GM23338 (cell line): Measurements from ENCODE around the gene PRAF2. TPM values are rescaled to one million over a fixed set of nuclear protein-coding genes. Genes with fewer than 3 reads are reported as not detected.

ENCODE experiments used
- ATAC-seq: fragments of 200-7000 bp; cut with Tn5 transposase; 3 replicates; pipeline ENCODE4 v1.9.1; 2020
- DNase-seq: peaks from one replicate; pipeline ENCODE4 v3.0.0-alpha.2; 2015; ENCODE audit warnings: low spot score
- H2AFZ ChIP-seq: fragments of 200-600 bp; sonication (generic); 2 replicates; pipeline ENCODE4 v1.8.0; 2016; ENCODE audit warnings: antibody characterized with exemption, mild to moderate bottlenecking, moderate library complexity
- H3F3A ChIP-seq: fragments of 200-600 bp; sonication (generic); replicated peaks from 2 replicates; pipeline ENCODE4 v1.8.0; 2017; ENCODE audit warnings: antibody characterized with exemption, mixed run types, low read depth
- H3K27ac ChIP-seq: fragments of 200-600 bp; sonication (generic); 2 replicates; pipeline ENCODE4 v1.6.1; 2016; ENCODE audit warnings: low read depth
- H3K27me3 ChIP-seq: fragments of 200-600 bp; sonication (generic); 2 replicates; pipeline ENCODE4 v1.8.0; 2016; ENCODE audit warnings: mild to moderate bottlenecking, mixed run types, moderate library complexity; ENCODE audit not compliant: insufficient read depth
- H3K36me3 ChIP-seq: fragments of 200-600 bp; sonication (generic); 2 replicates; pipeline ENCODE4 v1.8.0; 2016; ENCODE audit warnings: mild to moderate bottlenecking; ENCODE audit not compliant: insufficient read depth
- H3K4me1 ChIP-seq: fragments of 200-600 bp; sonication (generic); 2 replicates; pipeline ENCODE4 v1.8.0; 2016; ENCODE audit warnings: mild to moderate bottlenecking, moderate library complexity; ENCODE audit not compliant: insufficient read depth
- H3K4me2 ChIP-seq: fragments of 200-600 bp; sonication (generic); 2 replicates; pipeline ENCODE4 v1.7.1; 2017; ENCODE audit warnings: mixed run types
- H3K4me3 ChIP-seq: fragments of 200-600 bp; sonication (generic); 2 replicates; pipeline ENCODE4 v1.6.1; 2016; ENCODE audit warnings: mixed run types
- H3K79me2 ChIP-seq: fragments of 200-600 bp; sonication (generic); replicated peaks from 2 replicates; pipeline ENCODE4 v1.8.0; 2017; ENCODE audit warnings: mild to moderate bottlenecking; ENCODE audit not compliant: insufficient read depth
- H3K9me2 ChIP-seq: fragments of 200-600 bp; sonication (generic); 2 replicates; pipeline ENCODE4 v1.8.0; 2017; ENCODE audit not compliant: insufficient read depth
- H4K20me1 ChIP-seq: fragments of 200-600 bp; sonication (generic); replicated peaks from 2 replicates; pipeline ENCODE4 v1.8.0; 2017; ENCODE audit warnings: mild to moderate bottlenecking; ENCODE audit not compliant: insufficient read depth
- H3K27ac Mint-ChIP-seq: 2 replicates; pipeline ENCODE4 v1.8.0; 2020; ENCODE audit warnings: inconsistent platforms, mild to moderate bottlenecking, moderate library complexity, mixed read lengths
- H3K27me3 Mint-ChIP-seq: 3 replicates; pipeline ENCODE4 v1.8.0; 2022; ENCODE audit warnings: low read depth, mild to moderate bottlenecking, moderate library complexity, mixed read lengths, inconsistent platforms; ENCODE audit not compliant: insufficient read depth, poor library complexity
- H3K36me3 Mint-ChIP-seq: 3 replicates; pipeline ENCODE4 v1.8.0; 2021; ENCODE audit warnings: low read depth, mild to moderate bottlenecking, inconsistent platforms, moderate library complexity, mixed read lengths
- H3K4me1 Mint-ChIP-seq: 3 replicates; pipeline ENCODE4 v1.8.0; 2020; ENCODE audit warnings: mild to moderate bottlenecking, inconsistent platforms, mixed read lengths
- H3K4me3 Mint-ChIP-seq: 3 replicates; pipeline ENCODE4 v1.8.0; 2021; ENCODE audit warnings: moderate library complexity, mild to moderate bottlenecking, inconsistent platforms, mixed read lengths
- H3K9me3 Mint-ChIP-seq: 3 replicates; pipeline ENCODE4 v1.8.0; 2020; ENCODE audit warnings: moderate library complexity, mild to moderate bottlenecking, inconsistent platforms, mixed read lengths
- CREB1 ChIP-seq: fragments of 250-450 bp; sonication (Bioruptor Pico); IDR thresholded peaks from 2 replicates; pipeline ENCODE4 v1.5.0; 2020; ENCODE audit warnings: low read depth, mild to moderate bottlenecking, moderate library complexity
- CTCF ChIP-seq, 2 experiments: fragments of 200-600 bp in 1 of 2; sonication (generic) in 1 of 2; conservative IDR thresholded peaks; 2 replicates each; pipeline versions ENCODE4 v1.5.1 to v1.6.1; 2016 to 2017; ENCODE audit warnings: antibody characterized with exemption in 2 of 2, low read depth in 2 of 2, mild to moderate bottlenecking in 2 of 2, moderate library complexity in 1 of 2
- ETS1 ChIP-seq: IDR thresholded peaks from 2 replicates; pipeline ENCODE4 v1.6.1; 2016; ENCODE audit warnings: antibody characterized with exemption
- EZH2 ChIP-seq: fragments of 200-600 bp; sonication (generic); IDR thresholded peaks from one replicate; pipeline ENCODE4 v1.8.0; 2017; ENCODE audit warnings: antibody characterized with exemption, mild to moderate bottlenecking, low read depth; ENCODE audit not compliant: unreplicated experiment
- EZH2phosphoT487 ChIP-seq: fragments of 200-600 bp; sonication (generic); IDR thresholded peaks from one replicate; pipeline ENCODE4 v1.8.1; 2018; ENCODE audit warnings: antibody characterized with exemption; ENCODE audit not compliant: unreplicated experiment
- JUNB ChIP-seq: IDR thresholded peaks from one replicate; pipeline ENCODE4 v1.6.1; 2016; ENCODE audit warnings: antibody characterized with exemption; ENCODE audit not compliant: unreplicated experiment
- NANOG ChIP-seq: IDR thresholded peaks from 2 replicates; pipeline ENCODE4 v1.6.1; 2016; ENCODE audit warnings: antibody characterized with exemption, borderline replicate concordance
- POLR2AphosphoS5 ChIP-seq: IDR thresholded peaks from 2 replicates; pipeline ENCODE4 v1.6.1; 2016; ENCODE audit warnings: antibody characterized with exemption, low read depth
- REST ChIP-seq: IDR thresholded peaks from one replicate; pipeline ENCODE4 v1.6.1; 2018; ENCODE audit warnings: antibody characterized with exemption; ENCODE audit not compliant: unreplicated experiment
- STAT1 ChIP-seq: IDR thresholded peaks from one replicate; pipeline ENCODE4 v1.6.1; 2016; ENCODE audit warnings: antibody characterized with exemption; ENCODE audit not compliant: unreplicated experiment
- ZNF114 ChIP-seq: fragments of 250-450 bp; sonication (Bioruptor Pico); IDR thresholded peaks from 2 replicates; pipeline ENCODE4 v1.5.0; 2020; ENCODE audit warnings: mild to moderate bottlenecking, moderate library complexity
- ZNF331 ChIP-seq: fragments of 250-450 bp; sonication (Bioruptor Pico); IDR thresholded peaks from 2 replicates; pipeline ENCODE4 v1.5.0; 2020; ENCODE audit warnings: low read depth, mild to moderate bottlenecking, moderate library complexity
- ZNF462 ChIP-seq: fragments of 250-450 bp; sonication (Bioruptor Pico); IDR thresholded peaks from 2 replicates; pipeline ENCODE4 v1.5.0; 2020; ENCODE audit warnings: mild to moderate bottlenecking, moderate library complexity
- polyA plus RNA-seq: library from polyadenylated mRNA; unstranded; fragments of >200 nt; fragmentation: Nextera tagmentation; extraction: Ambion mirVana; gene quantifications from 2 replicates; pipeline ENCODE4 v1.2.1, GENCODE V29; 2016
- total RNA-seq: library from RNA; depleted of rRNA; stranded (reverse); fragments of >200 nt; shearing (Covaris generic); gene quantifications from 2 replicates; pipeline ENCODE4 v1.2.3, GENCODE V29; 2014

PRAF2 gene
- total and polyA plus RNA-seq, 2 experiments from 2014 or later: 6.3 to 22.1 TPM

- no peak overlapping the region for H2AFZ ChIP-seq
- no peaks in the 10 kb centered on the region for H4K20me1 ChIP-seq
- H3K27ac ChIP-seq: peak overlapping the region; percentile 96
- H3K27me3 Mint-ChIP-seq: peaks cover 21% of the 10 kb centered on the region
- H3K4me3 Mint-ChIP-seq: peak overlapping the region; percentile 96
- no peak for TF ChIP-seq EZH2phosphoT487
- TF ChIP-seq STAT1: no peak
- peak; percentile 28; the same call in 1 of the 2 replicates for TF ChIP-seq POLR2AphosphoS5
- no peak for TF ChIP-seq JUNB
- no peak for TF ChIP-seq REST
- peak in 1 of 2 experiments; percentile 20; a peak in 1 of 4 replicates for TF ChIP-seq CTCF (conservative IDR thresholded peaks at IDR 0.05; ENCODE audit: low read depth in 2 of 2)
- no peak for TF ChIP-seq EZH2
- peak; percentile 28; the same call in 1 of the 2 replicates for TF ChIP-seq ETS1
- TF ChIP-seq NANOG: no peak
- TF ChIP-seq ZNF114 (CRISPR knock-in tag): no peak
- no peak for TF ChIP-seq ZNF331 (CRISPR knock-in tag)
- no peak for TF ChIP-seq CREB1
- TF ChIP-seq ZNF462 (CRISPR knock-in tag): no peak
- peaks cover 40% of the 10 kb centered on the region for H3K79me2 ChIP-seq
- no peaks in the 10 kb centered on the region; the same call in 2 of the 3 replicates for H3K9me3 Mint-ChIP-seq
- H3F3A ChIP-seq: no peaks in the 10 kb centered on the region
- peaks cover 18% of the 10 kb centered on the region; the same call in 1 of the 2 replicates for H3K36me3 ChIP-seq
- H3K4me2 ChIP-seq: peak overlapping the region; percentile 74
- DNase-seq (peak; percentile 95), ATAC-seq (peak; percentile 62)
- H3K27ac Mint-ChIP-seq: peak overlapping the region; percentile 98
- H3K4me1 ChIP-seq: peaks cover 4% of the 10 kb centered on the region
- H3K27me3 ChIP-seq: no peaks in the 10 kb centered on the region
- H3K36me3 Mint-ChIP-seq: peaks cover 50% of the 10 kb centered on the region
- no peaks in the 10 kb centered on the region for H3K9me2 ChIP-seq
- peaks cover 27% of the 10 kb centered on the region for H3K4me1 Mint-ChIP-seq
- H3K4me3 ChIP-seq: peak overlapping the region; percentile 77
Observed at GRCh38 chrX:49039598-49040375, 34.0 kb downstream of the PRAF2 start.
